ENCODE data around the gene ARHGAP26. TPM values are rescaled to one million over a fixed set of nuclear protein-coding genes. Genes with fewer than 3 reads are reported as not detected.

ARHGAP26 gene
- total RNA-seq, 1 donor, result 1.7 TPM

DNA sequence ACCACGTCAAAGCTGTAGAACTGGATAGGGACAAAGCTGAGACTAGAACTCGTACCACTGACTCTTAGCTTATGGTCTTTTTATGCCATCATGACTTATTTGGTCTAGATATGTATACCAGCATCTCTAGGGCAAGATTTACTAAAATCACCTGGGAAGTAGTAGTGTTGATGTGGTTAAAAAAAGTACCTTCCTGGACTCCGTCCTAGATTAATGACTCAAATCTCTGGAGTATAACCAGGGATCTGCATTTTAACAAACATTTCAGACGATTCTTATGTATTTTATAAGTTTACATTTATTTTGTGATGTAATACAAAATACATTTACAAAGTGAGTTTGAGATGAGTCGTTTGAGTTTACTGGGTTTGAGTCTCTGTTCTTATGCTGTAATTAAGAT lies 68.7 kb downstream of the ARHGAP26 start:
- no peak for TF ChIP-seq CTCF (IDR thresholded peaks at IDR 0.05; ENCODE audit: insufficient read depth, low read depth, low read length)
- no peak overlapping the region for H3K4me3 ChIP-seq (ENCODE audit: low read depth, low read length)
- DNase-seq (ENCODE audit: low read depth), result no peak

DNA sequence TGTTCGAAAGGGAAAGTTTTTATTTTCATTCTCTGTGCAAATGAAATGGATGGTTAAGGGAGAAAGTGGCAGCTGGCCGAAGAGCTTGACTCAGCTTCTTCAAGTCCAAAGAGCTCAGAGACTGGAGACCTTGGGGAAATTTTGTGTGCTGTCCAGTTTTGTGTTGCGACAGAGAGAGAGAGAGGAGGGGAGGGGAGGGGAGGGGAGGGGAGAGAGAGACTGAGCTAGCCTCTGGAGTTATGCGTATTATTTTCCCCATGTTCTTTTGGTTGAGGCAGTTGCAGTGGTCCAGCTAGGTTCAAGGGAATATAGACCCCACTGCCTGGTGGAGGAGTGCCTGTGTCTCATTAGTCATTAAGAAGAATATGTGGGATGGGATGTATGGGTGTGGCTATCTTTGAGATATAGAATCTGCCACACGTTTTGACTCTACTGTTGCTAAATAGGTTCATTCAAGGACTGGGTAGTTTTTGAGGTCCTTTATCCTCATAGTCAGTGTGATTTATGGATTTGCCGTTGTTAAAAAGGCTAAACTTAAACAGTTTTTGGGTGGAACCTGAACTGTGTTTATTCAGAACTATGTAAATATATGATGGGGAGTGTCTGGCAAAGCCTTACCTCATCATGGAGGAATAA lies 69.7 kb downstream of the ARHGAP26 start:
- peak; percentile 86 for DNase-seq (ENCODE audit: low read depth)
- H3K4me3 ChIP-seq (ENCODE audit: low read depth, low read length), result no peak overlapping the region
- TF ChIP-seq CTCF (IDR thresholded peaks at IDR 0.05; ENCODE audit: insufficient read depth, low read depth, low read length), result no peak

- no peak overlapping the region for H3K4me3 ChIP-seq (ENCODE audit: low read depth, low read length)
- TF ChIP-seq CTCF (IDR thresholded peaks at IDR 0.05; ENCODE audit: insufficient read depth, low read depth, low read length), result no peak
- DNase-seq (ENCODE audit: low read depth), result peak; percentile 16
These were observed 70.4 kb downstream of the ARHGAP26 start for GRCh38 chr5:142840575-142840974.

DNA sequence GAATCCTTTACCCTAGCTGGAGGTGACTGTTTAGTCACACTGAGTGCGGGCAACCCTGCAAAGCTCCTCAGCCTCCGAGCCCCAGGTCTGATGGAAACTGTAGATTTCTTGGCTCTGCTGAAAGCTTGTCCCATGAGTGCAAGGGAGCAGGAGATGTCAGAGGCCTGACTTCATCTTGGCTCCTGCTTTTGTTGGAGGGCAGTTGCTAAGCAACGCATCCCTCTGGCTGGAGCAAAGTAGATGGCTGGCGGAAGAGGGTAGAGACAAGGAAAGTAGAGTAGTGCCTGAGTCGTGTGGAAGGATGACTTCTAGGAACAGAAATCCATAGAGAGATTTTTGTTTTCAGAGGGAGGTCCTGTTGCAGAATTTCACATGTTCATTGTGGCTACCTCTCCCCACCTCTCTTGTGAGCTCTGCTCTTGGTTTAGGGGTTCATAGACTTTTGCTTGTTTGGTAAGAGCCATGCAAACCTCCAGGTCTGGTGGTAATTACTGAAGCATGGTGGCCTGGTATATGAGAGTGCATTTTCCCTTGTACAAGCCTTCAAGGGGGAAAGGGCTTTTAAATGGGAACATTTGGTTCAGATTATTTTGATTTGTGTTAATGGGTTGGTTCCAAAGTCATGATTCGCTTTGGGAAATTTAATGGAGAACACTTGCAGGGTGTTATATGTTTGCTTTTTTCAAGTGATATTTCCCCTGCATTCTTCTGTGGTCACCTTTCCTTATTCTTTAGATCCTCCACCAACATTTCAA lies 71.5 kb downstream of the ARHGAP26 start:
- H3K4me3 ChIP-seq (ENCODE audit: low read depth, low read length), result no peak overlapping the region
- TF ChIP-seq CTCF (IDR thresholded peaks at IDR 0.05; ENCODE audit: insufficient read depth, low read depth, low read length), result no peak
- no peak for DNase-seq (ENCODE audit: low read depth)

DNA sequence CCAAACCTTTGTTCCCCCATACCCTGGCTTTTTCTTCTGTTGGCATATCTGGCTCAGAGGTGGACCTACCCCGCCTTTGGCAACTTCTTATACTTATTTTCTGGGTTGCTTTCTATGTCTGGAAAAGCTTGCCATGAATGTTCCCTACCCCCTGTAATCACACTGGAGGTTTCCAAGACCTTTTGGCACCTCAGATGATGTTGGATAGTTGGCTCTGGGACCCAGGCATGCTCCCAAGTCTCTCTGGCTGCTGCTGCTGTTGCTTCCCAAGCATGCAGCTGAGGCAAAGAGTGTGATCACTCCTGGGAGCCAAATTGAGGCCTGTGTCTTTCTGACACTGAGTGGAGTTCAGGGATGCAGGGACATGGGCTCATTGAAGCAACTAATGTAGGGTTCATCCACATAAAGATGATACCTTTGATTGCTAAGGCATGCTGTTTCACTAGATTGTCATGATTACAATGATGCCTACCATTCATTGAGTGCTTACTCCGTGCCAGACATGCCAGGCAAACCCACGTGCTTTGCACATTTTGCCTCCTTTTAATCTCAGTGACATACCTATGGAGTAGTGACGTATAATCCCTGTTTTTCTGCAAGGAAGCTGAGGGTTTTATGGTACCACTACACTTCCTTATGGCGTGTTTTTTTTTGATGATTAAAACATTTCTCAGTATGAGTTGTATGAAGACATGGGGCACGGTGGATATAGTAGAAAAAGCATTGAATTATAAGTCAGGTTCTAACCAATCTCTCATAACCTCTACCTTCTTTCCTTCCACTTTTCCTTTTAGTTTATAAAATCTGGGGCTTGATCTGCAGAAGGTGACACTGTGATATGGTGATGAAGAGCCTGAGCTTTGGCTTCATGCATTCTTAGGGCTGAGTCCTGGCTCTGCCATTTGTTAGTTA lies 73.1 kb downstream of the ARHGAP26 start:
- no peak for TF ChIP-seq CTCF (IDR thresholded peaks at IDR 0.05; ENCODE audit: insufficient read depth, low read depth, low read length)
- no peak for DNase-seq (ENCODE audit: low read depth)
- H3K4me3 ChIP-seq (ENCODE audit: low read depth, low read length), result no peak overlapping the region

- TF ChIP-seq CTCF (IDR thresholded peaks at IDR 0.05; ENCODE audit: insufficient read depth, low read depth, low read length), result no peak
- H3K4me3 ChIP-seq (ENCODE audit: low read depth, low read length), result no peak overlapping the region
- DNase-seq (ENCODE audit: low read depth), result no peak
These were observed 74.7 kb downstream of the ARHGAP26 start for GRCh38 chr5:142844866-142845265.
